Activated naive CD8-positive, alpha-beta T cell treated with anti-CD3 and anti-CD28 coated beads, Interleukin-2, amount 50 U/mL, for 16 hours (primary cell): ENCODE measurements around the gene LDLRAD3.

Experiments used
- DNase-seq: peaks from one replicate; pipeline ENCODE4 v3.0.0-alpha.2; 2020; ENCODE audit warnings: low read depth, low spot score

The LDLRAD3 gene

DNA sequence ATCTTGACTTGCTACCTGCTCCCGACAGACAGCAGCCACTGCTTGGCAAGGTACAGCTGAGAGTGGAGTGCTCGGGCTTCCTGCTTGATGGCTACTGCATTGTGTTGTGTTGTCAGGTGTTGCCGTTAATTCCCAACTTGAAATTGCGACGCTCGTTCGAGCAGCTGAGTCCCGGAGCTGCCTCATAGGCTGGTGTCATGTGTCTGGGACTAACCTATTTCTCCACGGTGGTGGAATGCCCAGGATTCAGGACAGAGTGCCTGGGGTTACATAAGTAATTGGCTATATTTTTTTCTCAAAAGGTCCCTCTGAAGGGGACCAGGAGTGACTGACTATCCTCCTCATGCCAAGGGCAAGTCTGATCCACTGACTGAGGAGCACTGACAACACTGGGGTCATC is 326.8 kb downstream of the LDLRAD3 start:
- DNase-seq, result no peak

DNA sequence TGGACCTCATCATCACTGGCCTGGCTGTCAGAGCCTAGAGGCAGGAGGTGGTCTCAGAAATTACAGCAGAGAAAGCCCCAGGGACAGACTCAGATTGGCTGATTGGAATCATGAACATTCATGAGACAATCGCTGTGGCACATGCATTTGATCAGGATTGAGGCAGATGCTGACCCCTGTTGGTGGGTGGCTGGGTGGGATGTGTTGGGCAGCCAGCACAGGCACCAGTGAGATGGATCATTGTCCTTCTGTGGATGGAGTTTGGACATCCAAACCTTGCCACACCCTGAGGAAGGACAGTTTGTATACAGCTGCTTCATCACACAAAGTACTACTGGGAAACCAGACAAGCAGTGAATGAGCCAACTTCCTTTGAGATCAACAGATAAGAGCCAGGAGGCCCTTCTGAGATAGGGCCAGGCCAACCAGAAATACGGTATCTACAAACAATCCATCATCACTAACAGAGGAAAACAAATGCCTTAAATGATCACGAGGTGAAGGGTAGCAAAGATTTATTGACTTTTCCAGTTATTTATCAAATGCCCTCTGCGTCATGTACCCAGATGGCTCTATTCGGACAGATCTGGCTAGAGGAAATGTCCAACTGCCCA is 328.0 kb downstream of the LDLRAD3 start:
- DNase-seq, result no peak

DNA sequence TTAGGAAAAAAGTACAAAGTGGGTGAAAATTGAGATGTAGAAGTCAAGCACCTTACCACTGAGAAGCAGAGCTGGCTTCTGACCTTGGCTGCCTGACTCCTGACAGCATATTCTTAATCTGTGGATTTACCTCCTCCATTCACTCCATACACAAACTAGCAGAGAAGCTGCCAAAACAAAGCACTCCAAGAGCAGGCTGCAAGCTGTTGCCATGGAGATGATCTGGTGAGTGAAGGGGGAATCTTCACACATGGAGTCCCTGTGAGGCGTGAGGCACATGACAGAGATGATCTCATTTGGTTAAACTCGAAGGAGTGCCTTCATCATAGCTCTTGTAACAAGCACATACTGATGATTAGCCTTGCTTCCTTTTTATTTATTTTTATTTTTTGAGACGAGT is 329.2 kb downstream of the LDLRAD3 start:
- no peak for DNase-seq

DNA sequence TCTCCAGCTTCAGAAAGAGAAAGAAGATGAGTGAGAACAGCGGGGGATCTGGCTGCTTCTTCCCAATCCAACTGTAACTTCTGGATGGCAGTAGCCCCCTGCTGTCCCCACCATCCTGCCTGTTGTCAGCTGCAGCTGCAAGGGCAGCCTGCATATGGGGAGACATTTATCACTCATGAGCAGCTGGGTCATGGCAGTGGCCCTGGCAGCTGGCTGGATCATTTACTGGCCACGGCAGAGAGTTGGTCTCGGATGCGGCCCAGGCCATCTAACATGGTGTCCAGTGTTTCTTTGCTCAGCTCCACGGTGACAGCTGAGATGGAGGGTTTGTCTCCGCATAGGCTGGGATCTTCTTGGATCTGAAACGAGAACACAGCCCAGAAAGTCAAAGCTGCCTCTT is 330.6 kb downstream of the LDLRAD3 start:
- DNase-seq, result no peak

DNA sequence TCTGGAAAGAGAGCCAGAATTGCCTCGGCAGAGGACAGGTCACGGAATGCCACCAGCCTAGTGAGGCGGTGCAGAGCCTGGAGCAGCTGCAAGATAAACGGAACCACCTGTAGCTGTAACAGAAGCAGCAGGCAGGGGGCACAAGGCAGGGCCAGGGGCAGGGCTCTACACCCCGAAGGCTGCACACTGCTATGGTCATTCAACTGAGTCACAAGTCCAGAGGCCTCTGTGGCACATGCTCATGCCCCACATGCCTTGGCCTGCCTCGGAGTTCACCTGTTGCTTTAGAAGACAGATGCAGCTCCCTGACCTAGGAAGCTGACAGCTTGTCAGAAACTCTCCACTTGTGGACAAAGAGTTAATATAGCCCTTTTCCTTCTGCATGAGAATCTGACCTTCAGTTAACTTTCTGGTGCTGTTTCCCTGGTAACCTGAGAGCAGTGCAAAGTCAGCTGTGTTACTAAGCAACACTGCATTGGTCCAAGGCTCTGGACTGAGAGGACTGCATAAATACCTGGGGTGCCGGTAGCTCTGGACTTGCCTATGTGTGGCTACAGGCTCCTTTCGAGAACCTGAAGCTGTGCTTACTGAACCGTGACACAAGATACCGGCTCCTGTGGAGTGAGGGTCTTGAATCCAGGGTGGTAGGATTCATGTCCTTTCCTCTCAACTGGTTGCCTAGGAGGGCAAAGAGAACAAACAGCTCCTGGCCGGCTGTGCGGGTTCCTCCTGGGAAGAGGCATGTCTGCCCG is 334.8 kb downstream of the LDLRAD3 start:
- no peak for DNase-seq

DNA sequence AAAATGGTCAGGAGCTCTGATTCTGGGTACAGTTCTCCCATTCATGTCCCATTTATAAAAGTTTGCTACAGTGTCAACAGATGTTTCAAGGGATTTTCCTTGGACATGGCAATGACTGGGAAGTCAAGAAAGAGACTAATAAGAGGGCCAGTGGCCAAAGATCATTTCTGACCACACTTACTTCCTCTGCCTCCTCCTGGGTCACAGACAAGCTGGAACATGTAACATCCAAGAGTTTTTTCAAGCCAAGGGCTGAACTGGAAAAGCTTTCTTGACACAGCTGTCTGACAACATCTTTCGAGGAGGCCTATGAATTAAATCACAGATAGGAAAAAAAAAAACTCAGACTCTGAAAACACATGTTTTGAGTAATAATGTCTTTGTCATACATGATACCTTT is 336.7 kb downstream of the LDLRAD3 start:
- no peak for DNase-seq
